ENCODE results near the gene MYOM1.

The MYOM1 gene

DNA sequence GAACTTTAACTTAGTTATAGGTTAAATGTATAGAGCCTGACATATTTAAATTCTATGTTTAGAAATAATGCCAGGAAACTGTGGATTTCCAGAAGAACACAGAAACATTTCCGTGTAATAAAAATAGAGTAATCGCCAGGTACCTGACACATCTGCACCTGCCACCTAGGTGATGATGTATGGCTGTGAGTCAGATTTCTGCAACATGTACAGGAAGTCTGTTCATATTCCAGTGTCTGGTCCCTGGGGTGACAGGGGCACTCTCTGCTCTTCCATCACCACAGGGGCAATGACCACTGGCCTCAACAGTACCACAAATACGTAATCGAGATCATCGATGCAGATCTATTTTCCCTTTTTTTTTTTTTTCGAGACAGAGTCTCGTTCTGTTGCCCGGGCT, 105.7 kb downstream of the MYOM1 start:
- no peaks in the 10 kb centered on the region for H3K27me3 ChIP-seq (replicated peaks; ENCODE audit: insufficient read depth, low read length)
- H3K9ac ChIP-seq (ENCODE audit: low read length): no peak overlapping the region
- no peak for DNase-seq
- no peak overlapping the region for H2AFZ ChIP-seq (ENCODE audit: low read length)
- TF ChIP-seq EZH2phosphoT487 (IDR thresholded peaks at IDR 0.05; ENCODE audit: low read length) (no peak), EZH2 (optimal IDR thresholded peaks at IDR 0.05; ENCODE audit: low read depth, low read length) (no peak)
- TF ChIP-seq, protein P1, sequence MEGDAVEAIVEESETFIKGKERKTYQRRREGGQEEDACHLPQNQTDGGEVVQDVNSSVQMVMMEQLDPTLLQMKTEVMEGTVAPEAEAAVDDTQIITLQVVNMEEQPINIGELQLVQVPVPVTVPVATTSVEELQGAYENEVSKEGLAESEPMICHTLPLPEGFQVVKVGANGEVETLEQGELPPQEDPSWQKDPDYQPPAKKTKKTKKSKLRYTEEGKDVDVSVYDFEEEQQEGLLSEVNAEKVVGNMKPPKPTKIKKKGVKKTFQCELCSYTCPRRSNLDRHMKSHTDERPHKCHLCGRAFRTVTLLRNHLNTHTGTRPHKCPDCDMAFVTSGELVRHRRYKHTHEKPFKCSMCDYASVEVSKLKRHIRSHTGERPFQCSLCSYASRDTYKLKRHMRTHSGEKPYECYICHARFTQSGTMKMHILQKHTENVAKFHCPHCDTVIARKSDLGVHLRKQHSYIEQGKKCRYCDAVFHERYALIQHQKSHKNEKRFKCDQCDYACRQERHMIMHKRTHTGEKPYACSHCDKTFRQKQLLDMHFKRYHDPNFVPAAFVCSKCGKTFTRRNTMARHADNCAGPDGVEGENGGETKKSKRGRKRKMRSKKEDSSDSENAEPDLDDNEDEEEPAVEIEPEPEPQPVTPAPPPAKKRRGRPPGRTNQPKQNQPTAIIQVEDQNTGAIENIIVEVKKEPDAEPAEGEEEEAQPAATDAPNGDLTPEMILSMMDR (IDR thresholded peaks at IDR 0.05; ENCODE audit: low read length): no peak
- no peaks in the 10 kb centered on the region for H3K36me3 ChIP-seq (replicated peaks; ENCODE audit: insufficient read depth, low read length)
- H3K27ac ChIP-seq (ENCODE audit: low read length): no peak overlapping the region
- H3K4me3 ChIP-seq (ENCODE audit: low read length): no peak overlapping the region
- H3K4me2 ChIP-seq (ENCODE audit: low read depth, low read length): no peak overlapping the region
- no peaks in the 10 kb centered on the region for H3F3A ChIP-seq (ENCODE audit: insufficient read depth, low read length)
- H3K9me3 ChIP-seq (replicated peaks; ENCODE audit: insufficient read depth, low read length): no peaks in the 10 kb centered on the region
- no peaks in the 10 kb centered on the region for H3K79me2 ChIP-seq (ENCODE audit: low read length)
- H3K4me1 ChIP-seq (ENCODE audit: low read length): no peaks in the 10 kb centered on the region
- no peaks in the 10 kb centered on the region for H3K9me2 ChIP-seq (replicated peaks; ENCODE audit: insufficient read depth, low read length)
- no peaks in the 10 kb centered on the region for H4K20me1 ChIP-seq (ENCODE audit: insufficient read depth, low read length)

DNA sequence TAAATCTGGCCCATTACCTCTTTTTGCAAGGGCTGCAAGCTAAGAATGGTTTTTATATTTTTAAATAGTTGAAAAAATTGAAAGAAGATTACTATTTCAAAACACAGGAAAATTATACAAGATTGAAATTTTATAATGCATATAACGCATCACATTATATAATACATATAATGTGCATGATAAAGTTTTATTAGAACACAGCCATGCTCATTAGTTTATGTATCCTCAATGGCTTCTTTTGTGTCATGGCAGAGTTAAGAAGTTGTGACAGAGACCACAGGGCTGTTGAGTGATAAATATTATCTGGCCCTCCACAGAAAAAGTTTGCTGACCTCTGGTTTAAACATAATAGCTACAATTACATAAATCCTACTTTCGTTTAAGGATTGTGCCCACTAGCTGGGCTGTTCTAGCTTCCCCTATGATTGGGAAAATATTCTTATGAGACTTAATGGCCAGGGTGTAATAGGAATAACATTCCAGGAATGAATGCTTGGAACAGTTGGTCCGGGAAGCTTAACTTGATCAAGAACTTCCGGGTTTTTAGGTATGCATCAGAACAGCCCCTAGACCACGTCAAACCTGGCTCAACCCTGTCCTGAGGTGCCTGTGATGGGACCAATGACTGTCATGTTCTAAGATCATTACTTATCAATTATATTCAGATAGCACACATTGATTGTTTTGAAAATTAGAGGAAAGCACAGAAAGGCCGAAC, 108.1 kb downstream of the MYOM1 start:
- Histone ChIP-seq H3K9ac (ENCODE audit: low read length) (no peak overlapping the region), H3K36me3 (replicated peaks; ENCODE audit: insufficient read depth, low read length) (no peaks in the 10 kb centered on the region), H3K79me2 (ENCODE audit: low read length) (no peaks in the 10 kb centered on the region), H3K4me1 (ENCODE audit: low read length) (0 out of 2 replicates have a peak, but pooled peaks cover 9% of the 10 kb centered on the region), H3K4me2 (ENCODE audit: low read depth, low read length) (no peak overlapping the region), H3K27ac (ENCODE audit: low read length) (no peak overlapping the region), H3K9me3 (replicated peaks; ENCODE audit: insufficient read depth, low read length) (no peaks in the 10 kb centered on the region), H3K4me3 (ENCODE audit: low read length) (no peak overlapping the region), H3K27me3 (replicated peaks; ENCODE audit: insufficient read depth, low read length) (no peaks in the 10 kb centered on the region), H3F3A (ENCODE audit: insufficient read depth, low read length) (no peaks in the 10 kb centered on the region), H2AFZ (ENCODE audit: low read length) (no peak overlapping the region), H3K9me2 (replicated peaks; ENCODE audit: insufficient read depth, low read length) (no peaks in the 10 kb centered on the region), H4K20me1 (ENCODE audit: insufficient read depth, low read length) (no peaks in the 10 kb centered on the region)
- TF ChIP-seq, protein P1 (IDR thresholded peaks at IDR 0.05; ENCODE audit: low read length): no peak
- no peak for TF ChIP-seq EZH2phosphoT487 (IDR thresholded peaks at IDR 0.05; ENCODE audit: low read length)
- TF ChIP-seq EZH2 (optimal IDR thresholded peaks at IDR 0.05; ENCODE audit: low read depth, low read length): no peak
- DNase-seq: no peak

DNA sequence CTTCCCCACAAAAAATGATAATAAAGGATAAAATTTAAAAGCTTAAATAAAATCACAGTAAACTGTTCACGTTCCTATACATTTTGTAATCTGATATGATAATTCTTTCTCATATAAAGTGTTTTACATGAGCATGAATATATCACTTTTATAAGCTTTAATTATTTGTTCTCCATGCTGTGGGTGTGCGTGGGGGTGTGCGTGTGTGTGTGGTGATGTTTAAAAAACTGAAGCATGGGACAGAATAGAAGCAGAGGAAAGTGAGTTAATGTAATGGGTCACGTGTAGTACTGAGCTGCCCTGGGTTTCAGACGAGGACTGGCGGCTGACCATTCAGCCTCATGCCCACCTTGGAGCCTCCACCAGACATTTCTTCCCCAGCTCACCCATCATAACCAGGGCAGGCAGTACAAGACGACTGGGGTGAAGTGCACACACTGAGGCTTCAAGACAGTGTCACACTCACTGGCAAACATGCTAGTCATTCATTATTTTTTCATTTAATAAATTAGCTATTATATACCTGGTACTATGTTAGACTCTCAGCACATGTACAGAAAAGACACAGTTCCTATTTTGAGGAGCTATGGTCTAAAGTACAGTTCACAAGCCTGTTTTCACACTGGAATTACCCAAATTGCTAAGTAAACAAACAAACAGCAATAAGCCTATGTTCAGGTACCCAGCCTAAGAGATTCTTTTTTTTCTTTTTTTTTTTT, 109.6 kb downstream of the MYOM1 start:
- no peaks in the 10 kb centered on the region for H3K9me3 ChIP-seq (replicated peaks; ENCODE audit: insufficient read depth, low read length)
- H3K9ac ChIP-seq (ENCODE audit: low read length): no peak overlapping the region
- H3K36me3 ChIP-seq (replicated peaks; ENCODE audit: insufficient read depth, low read length): no peaks in the 10 kb centered on the region
- no peaks in the 10 kb centered on the region for H4K20me1 ChIP-seq (ENCODE audit: insufficient read depth, low read length)
- 0 out of 2 replicates have a peak, but pooled peaks cover 9% of the 10 kb centered on the region for H3K4me1 ChIP-seq (ENCODE audit: low read length)
- H3K27ac ChIP-seq (ENCODE audit: low read length): no peak overlapping the region
- DNase-seq: no peak
- H3K79me2 ChIP-seq (ENCODE audit: low read length): no peaks in the 10 kb centered on the region
- no peaks in the 10 kb centered on the region for H3K27me3 ChIP-seq (replicated peaks; ENCODE audit: insufficient read depth, low read length)
- TF ChIP-seq, protein P1 (IDR thresholded peaks at IDR 0.05; ENCODE audit: low read length): no peak
- TF ChIP-seq EZH2 (optimal IDR thresholded peaks at IDR 0.05; ENCODE audit: low read depth, low read length): no peak
- no peak for TF ChIP-seq EZH2phosphoT487 (IDR thresholded peaks at IDR 0.05; ENCODE audit: low read length)
- no peak overlapping the region for H3K4me2 ChIP-seq (ENCODE audit: low read depth, low read length)
- H3K4me3 ChIP-seq (ENCODE audit: low read length): no peak overlapping the region
- no peaks in the 10 kb centered on the region for H3F3A ChIP-seq (ENCODE audit: insufficient read depth, low read length)
- no peaks in the 10 kb centered on the region for H3K9me2 ChIP-seq (replicated peaks; ENCODE audit: insufficient read depth, low read length)
- H2AFZ ChIP-seq (ENCODE audit: low read length): no peak overlapping the region

Measured in MM.1S (cell line).